Keratinocyte (primary cell): ENCODE results near the gene TMC8. TPM values are rescaled to one million over a fixed set of nuclear protein-coding genes. Genes with fewer than 3 reads are reported as not detected.

ENCODE experiments used
- DNase-seq: peaks from one replicate; pipeline ENCODE4 v3.0.0-alpha.2; 2011; ENCODE audit warnings: low read depth, missing footprints, low spot score
- FAIRE-seq: peaks from 2 replicates; lab custom pipeline; 2011; peaks lifted over from hg19 to GRCh38; lab: Jason Lieb, UNC
- H2AFZ ChIP-seq: 2 replicates; pipeline ENCODE4 v1.6.0; 2012; ENCODE audit warnings: low read length, control low read depth, inconsistent platforms; ENCODE audit not compliant: control insufficient read depth
- H3K27ac ChIP-seq: 2 replicates; pipeline ENCODE4 v1.5.1; 2011; ENCODE audit warnings: low read length; ENCODE audit not compliant: control insufficient read depth, insufficient read depth
- H3K27me3 ChIP-seq: 3 replicates; pipeline ENCODE4 v1.6.0; 2011; ENCODE audit warnings: low read length; ENCODE audit not compliant: control insufficient read depth, insufficient read depth; ENCODE audit errors: extremely low read depth
- H3K36me3 ChIP-seq, 2 experiments: 2 replicates in 1 of 2; 3 replicates in 1 of 2; pipeline ENCODE4 v1.5.1; 2011; ENCODE audit warnings: low read length in 2 of 2, mild to moderate bottlenecking in 1 of 2; ENCODE audit not compliant: control insufficient read depth in 2 of 2, insufficient read depth in 2 of 2; ENCODE audit errors: extremely low read depth in 1 of 2
- H3K4me1 ChIP-seq: 3 replicates; pipeline ENCODE4 v1.5.1; 2011; ENCODE audit warnings: low read length; ENCODE audit not compliant: control insufficient read depth, insufficient read depth; ENCODE audit errors: extremely low read depth
- H3K4me2 ChIP-seq: 3 replicates; pipeline ENCODE4 v1.6.0; 2011; ENCODE audit warnings: low read depth, low read length; ENCODE audit not compliant: control insufficient read depth, insufficient read depth; ENCODE audit errors: extremely low read depth
- H3K4me3 ChIP-seq, 3 experiments: fragments of 200-600 bp in 1 of 3; sonication (generic) in 1 of 3; 2 replicates in 2 of 3; 3 replicates in 1 of 3; pipeline ENCODE4 v1.5.1; 2011 to 2016; ENCODE audit warnings: low read length in 3 of 3, mild to moderate bottlenecking in 3 of 3, control low read depth in 2 of 3, inconsistent platforms in 1 of 3, low read depth in 1 of 3, mixed read lengths in 1 of 3, mixed run types in 1 of 3, moderate library complexity in 1 of 3; ENCODE audit not compliant: control insufficient read depth in 2 of 3, insufficient read depth in 2 of 3; ENCODE audit errors: extremely low read depth in 1 of 3
- H3K79me2 ChIP-seq: 2 replicates; pipeline ENCODE4 v1.6.0; 2012; ENCODE audit warnings: low read length; ENCODE audit not compliant: control insufficient read depth, insufficient read depth
- H3K9ac ChIP-seq: 3 replicates; pipeline ENCODE4 v1.6.0; 2011; ENCODE audit warnings: low read length; ENCODE audit not compliant: control insufficient read depth, insufficient read depth; ENCODE audit errors: extremely low read depth
- H3K9me1 ChIP-seq: 3 replicates; pipeline ENCODE4 v1.6.0; 2011; ENCODE audit warnings: low read length; ENCODE audit not compliant: control insufficient read depth, insufficient read depth; ENCODE audit errors: extremely low read depth
- H3K9me3 ChIP-seq: 2 replicates; pipeline ENCODE4 v1.5.1; 2012; ENCODE audit warnings: low read depth, low read length; ENCODE audit not compliant: control insufficient read depth
- H4K20me1 ChIP-seq: 3 replicates; pipeline ENCODE4 v1.6.0; 2011; ENCODE audit warnings: low read length; ENCODE audit not compliant: control insufficient read depth, insufficient read depth; ENCODE audit errors: extremely low read depth
- CTCF ChIP-seq, 3 experiments: IDR thresholded peaks in 1 of 3; conservative IDR thresholded peaks in 1 of 3; optimal IDR thresholded peaks in 1 of 3; 2 replicates in 2 of 3; 3 replicates in 1 of 3; pipeline versions ENCODE3 to v1.5.1; 2011; ENCODE audit warnings: low read length in 3 of 3, mild to moderate bottlenecking in 3 of 3, moderate library complexity in 2 of 3, control low read depth in 1 of 3, inconsistent platforms in 1 of 3; ENCODE audit not compliant: insufficient read depth in 2 of 3; ENCODE audit errors: extremely low read depth in 1 of 3
- EZH2 ChIP-seq: IDR thresholded peaks from one replicate; pipeline ENCODE4 v1.6.1; 2012; ENCODE audit warnings: inconsistent platforms, mild to moderate bottlenecking, low read length, moderate library complexity
- dilution Hi-C: fragments of 300-500 bp; cut with MboI; formaldehyde crosslinking; loops from one replicate; pipeline ENCODE4 v1.7.0; 2020; ENCODE audit warnings: low sequenced_read_pairs; ENCODE audit not compliant: extremely low pct_ligation_motif_present
- polyA plus RNA-seq, 5 experiments: library from polyadenylated mRNA; depleted of rRNA in 3 of 5; stranded (reverse) in 3 of 5; stranded (forward) in 1 of 5; unstranded in 1 of 5; fragments of >200 nt; gene quantifications; 1 replicate in 1 of 5; 2 replicates in 3 of 5; 3 replicates in 1 of 5; pipeline versions ENCODE4 v1.2.1 to v1.2.3, GENCODE V29; 2011 to 2012; ENCODE audit warnings: missing spikeins in 2 of 5, low read depth in 1 of 5, low replicate concordance in 1 of 5

Gene TMC8
- polyA plus RNA-seq, 1 donor (not counting 4 experiments of a cell fraction or from before 2014, with no cell fraction given) = 0.14 TPM

GRCh38 chr17:78175643-78175981, 45.0 kb downstream of the TMC8 start:
- no peak overlapping the region for H3K4me2 ChIP-seq
- no peak for DNase-seq
- dilution Hi-C loops = no loop called here
- H3K27ac ChIP-seq = no peak overlapping the region
- no peak for FAIRE-seq
- H3K36me3 ChIP-seq = peaks cover 16 to 32% of the 10 kb centered on the region in 2 experiments
- no peak overlapping the region for H3K4me3 ChIP-seq
- no peaks in the 10 kb centered on the region for H3K79me2 ChIP-seq
- no peaks in the 10 kb centered on the region for H3K9me3 ChIP-seq
- no peaks in the 10 kb centered on the region for H3K9me1 ChIP-seq
- H3K4me1 ChIP-seq = peaks cover 15% of the 10 kb centered on the region
- no peak for TF ChIP-seq CTCF (optimal IDR thresholded peaks at IDR 0.05 in 1 of 3, IDR thresholded peaks at IDR 0.05 in 1 of 3, conservative IDR thresholded peaks at IDR 0.05 in 1 of 3; ENCODE audit: extremely low read depth in 1 of 3, insufficient read depth in 2 of 3, low read length in 3 of 3)
- TF ChIP-seq EZH2 = no peak
- H4K20me1 ChIP-seq = no peaks in the 10 kb centered on the region
- H3K27me3 ChIP-seq = no peaks in the 10 kb centered on the region
- no peak overlapping the region for H3K9ac ChIP-seq
- no peak overlapping the region for H2AFZ ChIP-seq

GRCh38 chr17:78176548-78177025, 46.0 kb downstream of the TMC8 start:
- Histone ChIP-seq H3K27me3 (no peaks in the 10 kb centered on the region), H3K9me1 (no peaks in the 10 kb centered on the region), H4K20me1 (no peaks in the 10 kb centered on the region), H3K79me2 (no peaks in the 10 kb centered on the region), H3K4me2 (no peak overlapping the region), H3K4me1 (peaks cover 13% of the 10 kb centered on the region), H3K27ac (no peak overlapping the region), H3K9me3 (no peaks in the 10 kb centered on the region), H2AFZ (no peak overlapping the region), H3K9ac (no peak overlapping the region), H3K4me3 (no peak overlapping the region), H3K36me3 (peaks cover 13 to 32% of the 10 kb centered on the region in 2 experiments)
- DNase-seq (no peak), FAIRE-seq (no peak)
- TF ChIP-seq EZH2 = no peak
- peak; percentile 91 to 99 (median 99) for TF ChIP-seq CTCF (optimal IDR thresholded peaks at IDR 0.05 in 1 of 3, IDR thresholded peaks at IDR 0.05 in 1 of 3, conservative IDR thresholded peaks at IDR 0.05 in 1 of 3; ENCODE audit: extremely low read depth in 1 of 3, insufficient read depth in 2 of 3, low read length in 3 of 3)
- dilution Hi-C loops = no loop called here
